PC-9 (cell line): ENCODE data around the gene ALDOA.

Experiments
- EZH2 ChIP-seq: fragments of 200-600 bp; sonication (generic); IDR thresholded peaks from 2 replicates; pipeline ENCODE4 v1.8.0; 2017; ENCODE audit warnings: antibody characterized with exemption, low read depth
- TF ChIP-seq, protein P1 (sequence below): fragments of 200-600 bp; sonication (generic); conservative IDR thresholded peaks from 2 replicates; pipeline ENCODE4 v1.6.1; 2017; ENCODE audit warnings: mixed run types, antibody characterized with exemption, mild to moderate bottlenecking, moderate library complexity

GRCh38 chr16:30088832-30089624 lies 23.5 kb downstream of the ALDOA start:
- no peak for TF ChIP-seq EZH2
- TF ChIP-seq, protein P1, sequence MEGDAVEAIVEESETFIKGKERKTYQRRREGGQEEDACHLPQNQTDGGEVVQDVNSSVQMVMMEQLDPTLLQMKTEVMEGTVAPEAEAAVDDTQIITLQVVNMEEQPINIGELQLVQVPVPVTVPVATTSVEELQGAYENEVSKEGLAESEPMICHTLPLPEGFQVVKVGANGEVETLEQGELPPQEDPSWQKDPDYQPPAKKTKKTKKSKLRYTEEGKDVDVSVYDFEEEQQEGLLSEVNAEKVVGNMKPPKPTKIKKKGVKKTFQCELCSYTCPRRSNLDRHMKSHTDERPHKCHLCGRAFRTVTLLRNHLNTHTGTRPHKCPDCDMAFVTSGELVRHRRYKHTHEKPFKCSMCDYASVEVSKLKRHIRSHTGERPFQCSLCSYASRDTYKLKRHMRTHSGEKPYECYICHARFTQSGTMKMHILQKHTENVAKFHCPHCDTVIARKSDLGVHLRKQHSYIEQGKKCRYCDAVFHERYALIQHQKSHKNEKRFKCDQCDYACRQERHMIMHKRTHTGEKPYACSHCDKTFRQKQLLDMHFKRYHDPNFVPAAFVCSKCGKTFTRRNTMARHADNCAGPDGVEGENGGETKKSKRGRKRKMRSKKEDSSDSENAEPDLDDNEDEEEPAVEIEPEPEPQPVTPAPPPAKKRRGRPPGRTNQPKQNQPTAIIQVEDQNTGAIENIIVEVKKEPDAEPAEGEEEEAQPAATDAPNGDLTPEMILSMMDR: no peak
